GM23248 (cell line): Measurements from ENCODE around the gene GLIS2. TPM values are rescaled to one million over a fixed set of nuclear protein-coding genes. Genes with fewer than 3 reads are reported as not detected.

Experiments
- DNase-seq: peaks from one replicate; pipeline ENCODE4 v3.0.0-alpha.2; 2015
- H2AFZ ChIP-seq: fragments of 200-600 bp; sonication (generic); 2 replicates; pipeline ENCODE4 v1.6.1; 2016; ENCODE audit warnings: antibody characterized with exemption
- H3F3A ChIP-seq: fragments of 200-600 bp; sonication (generic); 2 replicates; pipeline ENCODE4 v1.6.1; 2016; ENCODE audit warnings: mild to moderate bottlenecking, antibody characterized with exemption, mixed run types; ENCODE audit not compliant: insufficient read depth
- H3K27ac ChIP-seq: fragments of 200-600 bp; sonication (generic); 2 replicates; pipeline ENCODE4 v1.5.1; 2016; ENCODE audit warnings: mild to moderate bottlenecking
- H3K27me3 ChIP-seq: fragments of 200-600 bp; sonication (generic); replicated peaks from 2 replicates; pipeline ENCODE4 v1.6.1; 2016; ENCODE audit warnings: mild to moderate bottlenecking; ENCODE audit not compliant: insufficient read depth
- H3K36me3 ChIP-seq: fragments of 200-600 bp; sonication (generic); 2 replicates; pipeline ENCODE4 v1.6.1; 2016; ENCODE audit warnings: low read depth, mild to moderate bottlenecking
- H3K4me1 ChIP-seq: fragments of 200-600 bp; sonication (generic); 2 replicates; pipeline ENCODE4 v1.6.1; 2016; ENCODE audit warnings: mild to moderate bottlenecking; ENCODE audit not compliant: insufficient read depth
- H3K4me2 ChIP-seq: fragments of 200-600 bp; sonication (generic); one replicate; pipeline ENCODE4 v1.6.1; 2016; ENCODE audit warnings: mild to moderate bottlenecking; ENCODE audit not compliant: unreplicated experiment
- H3K4me3 ChIP-seq: fragments of 200-600 bp; sonication (generic); 2 replicates; pipeline ENCODE4 v1.5.1; 2016; ENCODE audit warnings: mild to moderate bottlenecking
- H3K79me2 ChIP-seq: fragments of 200-600 bp; sonication (generic); 2 replicates; pipeline ENCODE4 v1.6.1; 2016; ENCODE audit warnings: mild to moderate bottlenecking; ENCODE audit not compliant: insufficient read depth
- H3K9ac ChIP-seq: fragments of 200-600 bp; sonication (generic); 2 replicates; pipeline ENCODE4 v1.6.1; 2016; ENCODE audit warnings: mild to moderate bottlenecking
- H3K9me2 ChIP-seq: fragments of 200-600 bp; sonication (generic); 2 replicates; pipeline ENCODE4 v1.6.1; 2016; ENCODE audit warnings: mixed run types, mild to moderate bottlenecking, moderate library complexity; ENCODE audit not compliant: insufficient read depth
- H3K9me3 ChIP-seq: fragments of 200-600 bp; sonication (generic); one replicate; pipeline ENCODE4 v1.6.1; 2017; ENCODE audit warnings: low read depth
- H4K20me1 ChIP-seq: fragments of 200-600 bp; sonication (generic); 2 replicates; pipeline ENCODE4 v1.6.0; 2016; ENCODE audit not compliant: insufficient read depth
- EZH2 ChIP-seq: fragments of 200-600 bp; sonication (generic); IDR thresholded peaks from 2 replicates; pipeline ENCODE4 v1.6.1; 2018; ENCODE audit warnings: antibody characterized with exemption, mild to moderate bottlenecking; ENCODE audit not compliant: insufficient read depth, poor library complexity, severe bottlenecking
- EZH2phosphoT487 ChIP-seq: fragments of 200-600 bp; sonication (generic); IDR thresholded peaks from 2 replicates; pipeline ENCODE4 v1.6.1; 2018; ENCODE audit warnings: antibody characterized with exemption, moderate library complexity, mild to moderate bottlenecking, low read depth; ENCODE audit not compliant: insufficient read depth
- WGBS, 2 experiments: methylation state at CpG; one replicate each; pipeline ENCODE4 v1.1.6; 2015 to 2017; ENCODE audit warnings: low lambda C conversion rate in 2 of 2, low coverage in 1 of 2; ENCODE audit errors: missing lambda C conversion rate in 2 of 2; 5-methylcytosine and 5-hydroxymethylcytosine counted together
- in situ Hi-C: fragments of 300-500 bp; cut with MboI; formaldehyde crosslinking; loops from 2 replicates; pipeline ENCODE4 v1.15.0; 2020
- polyA plus RNA-seq: library from polyadenylated mRNA; unstranded; fragments of >200 nt; fragmentation: Nextera tagmentation; extraction: Ambion mirVana; gene quantifications from 2 replicates; pipeline ENCODE4 v1.2.1, GENCODE V29; 2016
- total RNA-seq: library from RNA; depleted of rRNA; stranded (reverse); fragments of >200 nt; shearing (Covaris generic); gene quantifications from 2 replicates; pipeline ENCODE4 v1.2.3, GENCODE V29; 2014

The GLIS2 gene
- total and polyA plus RNA-seq, 2 experiments from 2014 or later = 2.9 to 6.8 TPM

DNA sequence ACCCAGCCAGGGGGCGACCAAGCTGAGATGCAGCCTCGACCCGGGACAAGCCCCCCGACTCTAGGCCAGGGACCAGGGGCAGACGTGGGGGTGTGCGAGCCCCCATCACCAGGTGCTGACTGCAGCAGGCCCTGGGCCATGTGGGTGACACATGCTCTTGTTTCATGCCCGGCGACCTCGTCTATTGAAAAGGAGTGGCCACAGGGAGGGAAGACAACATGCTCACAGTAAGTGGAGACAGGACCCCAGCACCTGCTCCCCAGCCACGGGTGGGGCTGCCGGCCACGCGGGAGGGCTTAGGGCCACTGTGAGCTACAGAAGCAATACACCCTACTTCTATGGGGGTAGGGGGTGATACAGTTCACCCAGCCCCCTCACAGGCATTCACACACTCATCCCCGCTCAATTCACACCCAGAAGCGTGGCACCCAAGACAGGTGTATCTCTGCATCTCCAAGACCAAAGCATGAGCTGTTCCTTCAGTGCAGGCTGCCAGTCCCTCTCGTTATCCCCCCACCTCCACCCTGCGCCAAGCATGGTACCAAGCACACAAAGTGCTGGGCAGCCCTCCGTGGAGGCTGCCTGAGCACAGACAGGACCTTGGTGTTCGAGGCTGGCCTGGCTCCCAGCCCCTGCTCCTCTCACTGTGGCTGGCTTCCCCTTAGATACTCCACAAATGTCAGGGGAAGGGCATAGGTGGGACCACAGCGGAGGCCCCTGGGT lies 69.4 kb downstream of the GLIS2 start:
- 25 to 30% methylated on average over 15 to 20 of the region's 20 CpGs for WGBS, 2 experiments
- Histone ChIP-seq H3K9me3 (no peaks in the 10 kb centered on the region), H3K27ac (peak overlapping the region; percentile 90), H3F3A (peaks cover 48% of the 10 kb centered on the region), H3K9ac (peak overlapping the region; percentile 70), H2AFZ (no peak overlapping the region), H3K36me3 (peaks cover 7% of the 10 kb centered on the region; the same call in 1 of the 2 replicates), H3K4me1 (peaks cover 62% of the 10 kb centered on the region), H3K4me3 (no peak overlapping the region), H3K27me3 (no peaks in the 10 kb centered on the region), H3K4me2 (peak overlapping the region; percentile 10), H3K79me2 (peaks cover 18% of the 10 kb centered on the region), H3K9me2 (no peaks in the 10 kb centered on the region), H4K20me1 (no peaks in the 10 kb centered on the region)
- DNase-seq = peak; percentile 70
- in situ Hi-C loops = no loop called here
- TF ChIP-seq EZH2 (no peak), EZH2phosphoT487 (no peak)

DNA sequence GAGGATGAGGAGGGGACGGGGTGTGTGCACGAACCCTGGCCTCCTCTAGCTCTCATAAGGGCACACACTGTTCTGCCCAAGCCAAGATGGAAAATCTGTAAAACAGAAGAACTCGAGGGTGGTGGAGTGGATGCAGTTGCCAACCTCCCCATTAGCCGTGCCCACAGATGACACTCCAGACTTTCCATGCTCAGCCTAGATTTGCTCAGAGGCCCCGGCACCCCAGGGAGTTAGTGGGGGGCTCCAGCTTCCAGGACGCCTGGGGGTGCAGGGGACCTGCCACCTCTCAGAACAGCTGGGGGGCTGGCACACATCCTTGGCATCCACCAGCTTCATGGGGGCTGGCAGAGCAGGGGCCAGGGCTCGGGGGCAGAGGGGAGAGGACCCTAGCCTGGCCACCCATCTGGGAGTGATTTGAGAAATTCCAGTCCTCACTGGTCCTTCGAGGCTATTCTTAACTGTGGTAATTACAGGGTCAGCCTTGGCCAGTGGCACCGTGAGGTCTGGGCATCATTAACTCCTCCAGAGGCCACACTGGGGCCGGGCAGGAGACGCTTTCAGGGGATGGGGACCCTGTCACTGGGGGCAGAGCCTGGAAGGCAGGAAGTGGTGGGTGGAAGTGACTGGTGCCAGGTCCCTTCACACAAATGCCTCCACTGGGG lies 70.1 kb downstream of the GLIS2 start:
- H3K4me1 ChIP-seq = peaks cover 56% of the 10 kb centered on the region

DNA sequence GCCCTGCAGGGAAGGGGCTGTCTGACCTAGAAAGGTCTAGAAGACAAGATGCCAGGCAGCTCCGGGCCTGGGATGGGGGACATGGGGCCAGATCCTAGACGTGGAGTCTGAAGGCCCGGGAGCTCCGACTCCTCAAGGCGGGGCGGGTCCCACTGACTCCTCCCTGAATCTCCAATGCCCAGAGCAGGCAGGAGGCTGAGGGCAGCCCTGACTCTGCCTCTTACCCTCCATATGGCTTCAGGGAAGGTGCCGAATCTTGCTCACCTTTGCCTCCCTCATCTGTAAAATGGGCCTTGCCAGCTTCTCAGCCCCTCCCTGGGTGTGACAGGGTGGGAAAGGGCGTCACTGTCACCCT lies 70.6 kb downstream of the GLIS2 start:
- peaks cover 56% of the 10 kb centered on the region for H3K4me1 ChIP-seq
- peak overlapping the region; percentile 70 for H3K9ac ChIP-seq
- no peak overlapping the region for H3K4me3 ChIP-seq
- peak overlapping the region; percentile 90 for H3K27ac ChIP-seq
- WGBS, 2 experiments = 7 to 10% methylated on average over 8 of the region's 8 CpGs
- H3K79me2 ChIP-seq = 0 out of 2 replicates have a peak, but pooled peaks cover 6% of the 10 kb centered on the region
- in situ Hi-C loops = no loop called here
- H3K36me3 ChIP-seq = peaks cover 7% of the 10 kb centered on the region; the same call in 1 of the 2 replicates
- DNase-seq = peak; percentile 88
- H3K9me2 ChIP-seq = no peaks in the 10 kb centered on the region
- peaks cover 48% of the 10 kb centered on the region for H3F3A ChIP-seq
- no peaks in the 10 kb centered on the region for H3K27me3 ChIP-seq
- no peak overlapping the region for H2AFZ ChIP-seq
- no peak overlapping the region for H3K4me2 ChIP-seq
- H3K9me3 ChIP-seq = no peaks in the 10 kb centered on the region
- TF ChIP-seq EZH2 (no peak), EZH2phosphoT487 (no peak)
- H4K20me1 ChIP-seq = no peaks in the 10 kb centered on the region

More for the DNA sequence above, 70.1 kb downstream of the GLIS2 start:
- Histone ChIP-seq H3K27ac (peak overlapping the region; percentile 90), H3K9me3 (no peaks in the 10 kb centered on the region), H3K79me2 (peaks cover 11% of the 10 kb centered on the region), H3F3A (peaks cover 48% of the 10 kb centered on the region), H3K36me3 (peaks cover 7% of the 10 kb centered on the region; the same call in 1 of the 2 replicates), H2AFZ (no peak overlapping the region), H3K4me3 (no peak overlapping the region), H3K27me3 (no peaks in the 10 kb centered on the region), H3K9ac (peak overlapping the region; percentile 70), H3K9me2 (no peaks in the 10 kb centered on the region), H4K20me1 (no peaks in the 10 kb centered on the region), H3K4me2 (peak overlapping the region; percentile 10)
- 22 to 23% methylated on average over 11 of the region's 11 CpGs for WGBS, 2 experiments
- no peak for TF ChIP-seq EZH2
- TF ChIP-seq EZH2phosphoT487 = no peak
- in situ Hi-C loops = no loop called here
- peak; percentile 74 for DNase-seq

DNA sequence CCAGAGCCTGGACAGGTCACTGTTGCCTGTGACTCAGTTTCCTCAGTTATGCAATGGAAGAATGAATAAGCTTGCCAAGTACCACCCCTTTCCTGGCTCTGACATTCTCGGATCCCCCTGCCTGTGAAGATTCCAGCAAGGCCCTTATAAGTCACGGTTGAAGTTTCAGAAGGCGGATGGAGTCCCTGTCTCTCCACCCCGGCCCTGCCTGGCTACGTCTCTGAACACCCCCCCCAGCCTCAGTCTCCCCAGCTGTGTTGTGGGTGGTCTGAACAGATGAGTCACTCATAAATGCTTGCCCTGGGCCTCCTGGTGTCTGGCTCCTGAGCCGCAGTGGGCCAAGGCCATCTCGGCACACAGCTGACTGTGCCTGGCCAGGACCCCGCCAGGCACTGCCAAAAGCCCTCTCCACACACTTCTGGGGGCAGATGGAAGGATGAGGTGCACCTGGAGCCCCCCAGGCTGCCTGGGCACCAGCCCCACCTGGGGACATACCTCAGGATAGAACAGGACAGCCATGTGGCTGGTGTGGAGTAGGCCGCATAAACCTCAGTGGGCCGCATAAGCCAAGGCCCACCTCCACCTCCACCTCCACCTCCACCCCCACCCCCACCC lies 71.2 kb downstream of the GLIS2 start:
- in situ Hi-C loops = no loop called here
- no peak overlapping the region for H3K4me3 ChIP-seq
- TF ChIP-seq EZH2 = no peak
- no peak for TF ChIP-seq EZH2phosphoT487
- H3K27ac ChIP-seq = peak overlapping the region; percentile 90
- no peaks in the 10 kb centered on the region for H3K9me3 ChIP-seq
- DNase-seq = peak; percentile 57
- H3K27me3 ChIP-seq = no peaks in the 10 kb centered on the region
- peaks cover 62% of the 10 kb centered on the region for H3K4me1 ChIP-seq
- H3K4me2 ChIP-seq = peak overlapping the region; percentile 42
- H4K20me1 ChIP-seq = no peaks in the 10 kb centered on the region
- H2AFZ ChIP-seq = no peak overlapping the region
- peaks cover 7% of the 10 kb centered on the region; the same call in 1 of the 2 replicates for H3K36me3 ChIP-seq
- H3K9me2 ChIP-seq = no peaks in the 10 kb centered on the region
- peaks cover 48% of the 10 kb centered on the region for H3F3A ChIP-seq
- peak overlapping the region; percentile 70 for H3K9ac ChIP-seq
- 0 out of 2 replicates have a peak, but pooled peaks cover under 1% of the 10 kb centered on the region for H3K79me2 ChIP-seq
- WGBS, 2 experiments = 18 to 29% methylated on average over 8 to 10 of the region's 10 CpGs
